Measurements from ENCODE around the gene CEACAM20.

GRCh38 chr19:44566984-44567383, 37.5 kb upstream of the CEACAM20 start:
- no peak for TF ChIP-seq CTCF (IDR thresholded peaks at IDR 0.05 in 2 of 3, conservative IDR thresholded peaks at IDR 0.05 in 1 of 3; ENCODE audit: control insufficient read depth in 2 of 3, extremely low read depth in 1 of 3, insufficient read depth in 1 of 3, low read depth in 3 of 3, low read length in 3 of 3)
- TF ChIP-seq BCL11A (IDR thresholded peaks at IDR 0.05; ENCODE audit: low read depth, low read length), result no peak
- no peak for TF ChIP-seq REST (IDR thresholded peaks at IDR 0.05; ENCODE audit: low read depth, low read length)
- TF ChIP-seq NRF1 (conservative IDR thresholded peaks at IDR 0.05; ENCODE audit: low read depth, low read length), result no peak
- no peak for TF ChIP-seq POLR2AphosphoS2 (IDR thresholded peaks at IDR 0.05; ENCODE audit: low read depth, low read length)
- TF ChIP-seq EZH2 (IDR thresholded peaks at IDR 0.05; ENCODE audit: borderline replicate concordance, control insufficient read depth, low read depth, low read length), result no peak
- no peak for TF ChIP-seq CHD1 (IDR thresholded peaks at IDR 0.05; ENCODE audit: low read depth, low read length)
- TF ChIP-seq RFX5 (IDR thresholded peaks at IDR 0.05; ENCODE audit: low read depth, low read length), result no peak
- TF ChIP-seq SMAD1 (IDR thresholded peaks at IDR 0.05; ENCODE audit: low read depth, partially characterized antibody), result no peak

Measured in GM12878 (cell line).